ENCODE results near the gene FTCD. TPM values are rescaled to one million over a fixed set of nuclear protein-coding genes. Genes with fewer than 3 reads are reported as not detected.

FTCD gene
- total RNA-seq, 2 experiments from 2014 or later, result 0.06 to 1.1 TPM

DNA sequence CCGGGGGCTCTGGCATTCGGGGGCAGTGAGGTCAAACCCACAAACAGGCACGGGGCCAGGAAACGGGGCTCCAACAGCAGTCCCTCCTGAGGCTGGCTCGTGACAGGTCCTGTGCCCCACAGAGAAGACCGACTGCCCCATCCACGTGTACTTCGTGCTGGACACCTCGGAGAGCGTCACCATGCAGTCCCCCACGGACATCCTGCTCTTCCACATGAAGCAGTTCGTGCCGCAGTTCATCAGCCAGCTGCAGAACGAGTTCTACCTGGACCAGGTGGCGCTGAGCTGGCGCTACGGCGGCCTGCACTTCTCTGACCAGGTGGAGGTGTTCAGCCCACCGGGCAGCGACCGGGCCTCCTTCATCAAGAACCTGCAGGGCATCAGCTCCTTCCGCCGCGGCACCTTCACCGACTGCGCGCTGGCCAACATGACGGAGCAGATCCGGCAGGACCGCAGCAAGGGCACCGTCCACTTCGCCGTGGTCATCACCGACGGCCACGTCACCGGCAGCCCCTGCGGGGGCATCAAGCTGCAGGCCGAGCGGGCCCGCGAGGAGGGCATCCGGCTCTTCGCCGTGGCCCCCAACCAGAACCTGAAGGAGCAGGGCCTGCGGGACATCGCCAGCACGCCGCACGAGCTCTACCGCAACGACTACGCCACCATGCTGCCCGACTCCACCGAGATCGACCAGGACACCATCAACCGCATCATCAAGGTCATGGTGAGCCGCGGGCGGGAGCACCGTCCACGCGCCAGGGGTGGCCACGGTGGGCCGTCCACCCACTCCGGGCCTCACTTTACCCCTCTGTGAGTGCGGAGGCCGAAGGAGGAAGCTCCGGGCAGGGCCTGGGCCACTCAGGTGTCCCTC lies 43.3 kb downstream of the FTCD start:
- Histone ChIP-seq H3K36me3 (ENCODE audit: insufficient read depth, low read length) (no peaks in the 10 kb centered on the region), H3K4me2 (ENCODE audit: low read length) (no peak overlapping the region), H4K20me1 (ENCODE audit: insufficient read depth, low read length) (no peaks in the 10 kb centered on the region), H3K4me3 (ENCODE audit: low read depth, low read length, poor library complexity, severe bottlenecking) (no peak overlapping the region), H3K79me2 (ENCODE audit: insufficient read depth, low read depth, low read length) (no peaks in the 10 kb centered on the region), H2AFZ (ENCODE audit: low read length) (no peak overlapping the region), H3K27ac (ENCODE audit: low read depth, low read length, poor library complexity, severe bottlenecking) (no peak overlapping the region), H3K9me2 (ENCODE audit: insufficient read depth, low read length) (no peaks in the 10 kb centered on the region), H3K4me1 (ENCODE audit: insufficient read depth, low read length, poor library complexity, severe bottlenecking) (no peaks in the 10 kb centered on the region), H3K9me3 (ENCODE audit: low read length) (peaks cover 7% of the 10 kb centered on the region)
- ChIA-PET CTCF (ENCODE audit: unreplicated experiment) (no interaction called here), POLR2A (no interaction called here)
- TF ChIP-seq EZH2phosphoT487 (IDR thresholded peaks at IDR 0.05; ENCODE audit: borderline replicate concordance, low read depth, low read length), result no peak
- TF ChIP-seq CTCF (conservative IDR thresholded peaks at IDR 0.05; ENCODE audit: low read length), result no peak
- DNase-seq (ENCODE audit: low spot score), result no peak
- no TSS peak for BruUV-seq (replicated peaks)
- intact Hi-C loops (cut with micrococcal nuclease; ENCODE audit: unreplicated experiment), result no loop called here

DNA sequence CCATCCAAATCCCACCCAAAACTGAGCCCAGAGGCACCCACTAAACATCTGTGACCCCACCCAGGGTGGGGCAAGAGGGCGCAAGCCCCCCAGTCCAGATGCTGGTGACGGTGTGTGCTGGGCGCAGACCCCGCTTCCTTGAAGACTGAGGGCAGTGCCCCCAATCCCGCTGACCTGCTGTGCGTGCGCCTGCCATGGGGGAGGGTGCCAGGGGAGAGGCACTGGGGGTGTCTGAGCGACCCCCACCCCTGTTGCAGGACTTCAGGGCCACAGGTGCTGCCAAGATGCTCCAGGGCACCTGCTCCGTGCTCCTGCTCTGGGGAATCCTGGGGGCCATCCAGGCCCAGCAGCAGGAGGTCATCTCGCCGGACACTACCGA lies 44.2 kb downstream of the FTCD start:
- no peak for DNase-seq (ENCODE audit: low spot score)
- TF ChIP-seq CTCF (conservative IDR thresholded peaks at IDR 0.05; ENCODE audit: low read length), result no peak
- no peak overlapping the region for H3K27ac ChIP-seq (ENCODE audit: low read depth, low read length, poor library complexity, severe bottlenecking)
- intact Hi-C loops (cut with micrococcal nuclease; ENCODE audit: unreplicated experiment), result no loop called here
- H3K4me3 ChIP-seq (ENCODE audit: low read depth, low read length, poor library complexity, severe bottlenecking), result no peak overlapping the region
- no peaks in the 10 kb centered on the region for H4K20me1 ChIP-seq (ENCODE audit: insufficient read depth, low read length)
- H3K9me2 ChIP-seq (ENCODE audit: insufficient read depth, low read length), result no peaks in the 10 kb centered on the region
- H3K36me3 ChIP-seq (ENCODE audit: insufficient read depth, low read length), result no peaks in the 10 kb centered on the region
- no TSS peak for BruUV-seq (replicated peaks)
- POLR2A ChIA-PET, result no interaction called here
- peaks cover 7% of the 10 kb centered on the region for H3K9me3 ChIP-seq (ENCODE audit: low read length)
- no peak overlapping the region for H2AFZ ChIP-seq (ENCODE audit: low read length)
- CTCF ChIA-PET (ENCODE audit: unreplicated experiment), result no interaction called here
- no peak overlapping the region for H3K4me2 ChIP-seq (ENCODE audit: low read length)
- H3K79me2 ChIP-seq (ENCODE audit: insufficient read depth, low read depth, low read length), result no peaks in the 10 kb centered on the region
- H3K4me1 ChIP-seq (ENCODE audit: insufficient read depth, low read length, poor library complexity, severe bottlenecking), result no peaks in the 10 kb centered on the region

- H3K4me1 ChIP-seq (ENCODE audit: insufficient read depth, low read length, poor library complexity, severe bottlenecking), result no peaks in the 10 kb centered on the region
- H4K20me1 ChIP-seq (ENCODE audit: insufficient read depth, low read length), result no peaks in the 10 kb centered on the region
- ChIA-PET POLR2A (no interaction called here), CTCF (ENCODE audit: unreplicated experiment) (no interaction called here)
- no peak overlapping the region for H2AFZ ChIP-seq (ENCODE audit: low read length)
- no peaks in the 10 kb centered on the region for H3K9me2 ChIP-seq (ENCODE audit: insufficient read depth, low read length)
- peaks cover 7% of the 10 kb centered on the region for H3K9me3 ChIP-seq (ENCODE audit: low read length)
- TF ChIP-seq CTCF (conservative IDR thresholded peaks at IDR 0.05; ENCODE audit: low read length) (no peak), EZH2phosphoT487 (IDR thresholded peaks at IDR 0.05; ENCODE audit: borderline replicate concordance, low read depth, low read length) (no peak)
- H3K4me2 ChIP-seq (ENCODE audit: low read length), result no peak overlapping the region
- BruUV-seq (replicated peaks), result no TSS peak
- no peaks in the 10 kb centered on the region for H3K79me2 ChIP-seq (ENCODE audit: insufficient read depth, low read depth, low read length)
- H3K4me3 ChIP-seq (ENCODE audit: low read depth, low read length, poor library complexity, severe bottlenecking), result no peak overlapping the region
- DNase-seq (ENCODE audit: low spot score), result no peak
- H3K27ac ChIP-seq (ENCODE audit: low read depth, low read length, poor library complexity, severe bottlenecking), result no peak overlapping the region
- intact Hi-C loops (cut with micrococcal nuclease; ENCODE audit: unreplicated experiment), result no loop called here
- no peaks in the 10 kb centered on the region for H3K36me3 ChIP-seq (ENCODE audit: insufficient read depth, low read length)
Observed at GRCh38 chr21:46110499-46111192, 44.7 kb downstream of the FTCD start.
